ENCODE measurements around the gene CFAP74. TPM values are rescaled to one million over a fixed set of nuclear protein-coding genes. Genes with fewer than 3 reads are reported as not detected.

The CFAP74 gene
- total RNA-seq, 2 donors from 2014 or later = not detected

GRCh38 chr1:1962752-1963151 is 40.8 kb downstream of the CFAP74 start:
- no peak for TF ChIP-seq CTCF (IDR thresholded peaks at IDR 0.05)

GRCh38 chr1:1960480-1961196 is 42.9 kb downstream of the CFAP74 start:
- no peaks in the 10 kb centered on the region for H3K9me3 ChIP-seq
- H3K27ac ChIP-seq = no peak overlapping the region
- H3K36me3 ChIP-seq = no peaks in the 10 kb centered on the region
- no peak for ATAC-seq (ENCODE audit: insufficient number of reproducible peaks, low FRiP score, low read depth)
- H3K4me3 ChIP-seq = no peak overlapping the region
- peaks cover 5% of the 10 kb centered on the region for H3K27me3 ChIP-seq (replicated peaks; ENCODE audit: insufficient read depth)
- DNase-seq (ENCODE audit: low spot score) = no peak
- no peak for TF ChIP-seq CTCF (IDR thresholded peaks at IDR 0.05)
- H3K4me1 ChIP-seq (ENCODE audit: control insufficient read depth in 1 of 2, low read depth in 2 of 2) = peaks cover 5 to 11% of the 10 kb centered on the region in 2 donors

More at GRCh38 chr1:1962752-1963151, 40.8 kb downstream of the CFAP74 start:
- H3K4me3 ChIP-seq = no peak overlapping the region
- no peak for DNase-seq (ENCODE audit: low spot score)
- no peaks in the 10 kb centered on the region for H3K36me3 ChIP-seq
- peaks cover 5 to 11% of the 10 kb centered on the region in 2 donors for H3K4me1 ChIP-seq (ENCODE audit: control insufficient read depth in 1 of 2, low read depth in 2 of 2)
- ATAC-seq (ENCODE audit: insufficient number of reproducible peaks, low FRiP score, low read depth) = no peak
- H3K27me3 ChIP-seq (replicated peaks; ENCODE audit: insufficient read depth) = peaks cover 5% of the 10 kb centered on the region
- H3K27ac ChIP-seq = no peak overlapping the region
- H3K9me3 ChIP-seq = no peaks in the 10 kb centered on the region

GRCh38 chr1:1959840-1960479 is 43.6 kb downstream of the CFAP74 start:
- ATAC-seq (ENCODE audit: insufficient number of reproducible peaks, low FRiP score, low read depth) (no peak), DNase-seq (ENCODE audit: low spot score) (no peak)
- peak; percentile 35 for TF ChIP-seq CTCF (IDR thresholded peaks at IDR 0.05)
- H3K4me1 ChIP-seq (ENCODE audit: control insufficient read depth in 1 of 2, low read depth in 2 of 2) = peaks cover 5 to 11% of the 10 kb centered on the region in 2 donors
- H3K4me3 ChIP-seq = peak overlapping the region; percentile 29
- no peaks in the 10 kb centered on the region for H3K9me3 ChIP-seq
- H3K36me3 ChIP-seq = no peaks in the 10 kb centered on the region
- H3K27me3 ChIP-seq (replicated peaks; ENCODE audit: insufficient read depth) = peaks cover 5% of the 10 kb centered on the region
- H3K27ac ChIP-seq = no peak overlapping the region

- Histone ChIP-seq H3K4me1 (ENCODE audit: control insufficient read depth in 1 of 2, low read depth in 2 of 2) (peaks cover 5 to 11% of the 10 kb centered on the region in 2 donors), H3K9me3 (no peaks in the 10 kb centered on the region), H3K27ac (no peak overlapping the region), H3K27me3 (replicated peaks; ENCODE audit: insufficient read depth) (peaks cover 5% of the 10 kb centered on the region), H3K36me3 (no peaks in the 10 kb centered on the region), H3K4me3 (no peak overlapping the region)
- DNase-seq (ENCODE audit: low spot score) (no peak), ATAC-seq (ENCODE audit: insufficient number of reproducible peaks, low FRiP score, low read depth) (no peak)
- no peak for TF ChIP-seq CTCF (IDR thresholded peaks at IDR 0.05)
These were observed 44.1 kb downstream of the CFAP74 start for GRCh38 chr1:1959459-1959839.

- Histone ChIP-seq H3K4me3 (no peak overlapping the region), H3K36me3 (no peaks in the 10 kb centered on the region), H3K27me3 (replicated peaks; ENCODE audit: insufficient read depth) (peaks cover 5% of the 10 kb centered on the region), H3K4me1 (ENCODE audit: control insufficient read depth in 1 of 2, low read depth in 2 of 2) (peaks cover 5 to 11% of the 10 kb centered on the region in 2 donors), H3K27ac (no peak overlapping the region), H3K9me3 (no peaks in the 10 kb centered on the region)
- ATAC-seq (ENCODE audit: insufficient number of reproducible peaks, low FRiP score, low read depth) = no peak
- TF ChIP-seq CTCF (IDR thresholded peaks at IDR 0.05) = no peak
- no peak for DNase-seq (ENCODE audit: low spot score)
These were observed 45.5 kb downstream of the CFAP74 start for GRCh38 chr1:1958071-1958541.

All from thoracic aorta (tissue), 2 donors.